ENCODE measurements around the gene LRRC75B.
"Not testable (repeated sequence)": the region's sequence is repeated elsewhere in the genome, so short reads cannot be mapped to it uniquely, and the experiment has no call there.

LRRC75B gene

DNA sequence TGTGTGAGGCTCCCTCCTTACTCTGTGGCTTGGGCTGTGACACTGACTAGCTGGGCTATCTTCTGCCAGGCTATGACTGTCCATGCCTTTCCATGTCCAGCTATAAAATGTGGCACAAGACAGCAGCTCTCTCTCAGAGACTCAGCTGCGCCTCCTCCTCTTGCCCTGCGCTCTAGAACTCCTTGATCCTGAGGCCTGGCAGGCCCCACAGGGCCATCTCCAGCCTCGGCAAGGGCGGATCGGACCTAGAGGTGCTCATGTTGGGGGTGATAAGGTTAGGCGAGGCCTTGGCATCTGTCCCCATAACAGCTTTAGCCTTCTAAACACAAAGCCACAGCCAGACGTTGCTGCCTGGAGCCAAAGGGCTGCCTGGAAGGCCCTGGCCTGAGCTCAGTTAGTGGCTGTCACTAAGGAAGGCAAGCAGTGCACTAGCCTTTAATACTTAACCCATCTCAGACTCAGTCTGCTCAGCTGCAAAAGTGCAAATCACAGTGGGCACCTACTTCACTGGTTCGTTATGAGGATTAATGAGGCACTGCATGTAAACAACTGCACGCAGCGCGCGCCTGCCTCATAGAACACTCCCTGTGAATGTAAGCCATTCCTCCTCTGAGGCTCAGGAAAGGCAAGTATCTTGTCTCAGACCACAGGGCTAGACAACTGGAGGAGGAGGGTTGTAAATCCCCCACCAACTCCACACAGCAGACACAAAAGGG lies 39.1 kb downstream of the LRRC75B start:
- DNase-seq (ENCODE audit: low read depth, low spot score), result no peak

DNA sequence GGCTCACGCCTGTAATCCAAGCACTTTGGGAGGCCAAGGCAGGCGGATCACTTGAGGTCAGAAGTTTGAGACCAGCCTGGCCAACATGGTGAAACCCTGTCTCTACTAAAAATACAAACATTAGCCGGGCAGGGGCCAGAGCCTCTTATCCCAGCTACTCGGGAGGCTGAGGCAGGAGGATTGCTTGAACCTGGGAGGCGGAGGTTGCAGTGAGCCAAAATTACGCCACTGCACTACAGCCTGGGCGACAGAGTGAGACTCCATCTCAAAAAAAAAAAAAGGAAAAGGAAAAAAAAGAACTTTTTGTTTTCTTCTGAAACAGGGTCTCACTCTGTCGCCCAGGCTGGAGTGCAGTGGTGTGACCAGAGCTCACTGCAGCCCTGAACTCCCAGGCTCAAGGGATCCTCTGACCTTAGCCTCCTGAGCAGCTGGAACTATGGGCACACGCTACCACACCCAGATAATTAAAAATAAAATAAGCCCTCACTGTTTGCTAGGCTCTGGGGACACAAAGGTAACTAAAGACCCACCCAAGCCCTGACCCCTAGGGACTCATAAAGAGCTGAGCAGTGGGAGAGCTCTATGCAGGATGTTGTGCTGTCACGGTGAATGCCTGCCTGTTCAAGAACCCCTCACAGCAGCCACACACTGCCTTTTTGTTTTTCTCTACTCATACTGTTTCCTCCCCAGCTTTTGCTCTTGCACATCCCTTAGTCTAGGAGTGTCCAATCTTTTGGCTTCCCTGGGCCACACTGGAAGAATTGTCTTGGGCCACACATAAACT lies 40.2 kb downstream of the LRRC75B start:
- DNase-seq (ENCODE audit: low read depth, low spot score), result not testable (repeated sequence)

DNA sequence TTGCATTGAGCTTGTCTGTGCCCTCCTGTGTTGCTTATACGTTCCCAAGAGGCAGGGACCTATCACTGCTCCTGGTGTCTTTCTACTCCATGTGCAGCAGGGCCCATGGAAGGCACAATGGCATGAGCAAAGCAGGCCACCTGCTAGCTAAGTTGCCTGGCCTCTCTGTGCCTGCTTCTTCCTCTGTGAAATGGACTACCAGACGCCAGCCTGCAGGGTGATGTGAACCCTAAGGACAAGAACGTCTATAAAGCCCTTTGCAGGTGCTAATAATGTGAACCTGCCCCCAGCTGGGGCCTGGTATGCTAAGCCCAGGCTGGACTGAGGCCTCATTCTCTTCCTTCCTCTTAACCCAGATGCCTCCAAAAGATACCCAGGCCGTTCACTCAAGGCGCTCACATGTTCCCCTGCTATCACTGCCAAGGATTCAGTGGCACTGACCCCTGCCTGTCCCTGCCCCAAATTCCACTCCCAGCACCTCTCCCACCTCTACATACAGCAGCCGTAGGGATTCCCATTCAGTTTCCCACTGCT lies 41.9 kb downstream of the LRRC75B start:
- no peak for DNase-seq (ENCODE audit: low read depth, low spot score)

DNA sequence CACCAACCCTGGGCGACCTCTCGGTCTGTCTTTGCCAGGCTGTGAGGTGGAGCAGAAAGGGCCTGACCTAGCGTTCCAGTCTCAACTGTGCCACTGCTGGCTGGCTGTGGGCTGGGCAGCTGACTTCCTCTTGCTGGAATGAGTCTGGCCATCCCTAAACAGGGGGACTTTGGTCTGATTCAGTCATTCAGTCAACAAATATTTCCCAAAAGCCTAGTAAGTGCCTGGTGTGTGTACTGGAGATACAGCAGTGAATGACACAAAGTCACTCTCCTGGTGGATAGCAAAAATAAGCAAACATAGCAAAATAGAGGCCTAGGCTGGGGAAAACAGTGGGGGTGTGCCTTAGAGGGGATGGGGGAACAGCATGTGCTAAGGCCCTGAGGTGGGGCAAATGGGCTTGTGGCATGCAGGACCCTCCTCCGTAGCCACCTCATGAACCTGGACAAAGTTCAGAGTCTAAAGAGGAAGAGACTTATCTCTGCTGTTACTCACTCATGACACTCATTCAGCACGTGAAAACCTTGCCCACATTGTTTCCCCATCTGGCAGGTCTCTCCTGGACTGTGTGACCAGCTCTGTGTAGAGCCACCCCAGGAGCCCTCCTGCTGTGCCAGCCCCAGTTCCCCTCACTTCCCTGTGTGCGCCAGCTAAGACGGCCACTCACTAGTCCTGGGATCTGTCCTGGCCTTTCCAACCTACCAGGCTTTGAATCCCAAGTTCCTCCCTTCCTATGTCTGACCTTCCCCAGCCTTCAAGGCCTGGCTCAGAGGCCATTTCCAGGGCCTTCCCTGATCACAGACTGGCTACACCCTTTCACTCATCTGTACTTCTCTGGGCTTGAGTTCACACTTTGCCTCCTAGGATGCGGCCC lies 42.6 kb downstream of the LRRC75B start:
- DNase-seq (ENCODE audit: low read depth, low spot score), result no peak

DNA sequence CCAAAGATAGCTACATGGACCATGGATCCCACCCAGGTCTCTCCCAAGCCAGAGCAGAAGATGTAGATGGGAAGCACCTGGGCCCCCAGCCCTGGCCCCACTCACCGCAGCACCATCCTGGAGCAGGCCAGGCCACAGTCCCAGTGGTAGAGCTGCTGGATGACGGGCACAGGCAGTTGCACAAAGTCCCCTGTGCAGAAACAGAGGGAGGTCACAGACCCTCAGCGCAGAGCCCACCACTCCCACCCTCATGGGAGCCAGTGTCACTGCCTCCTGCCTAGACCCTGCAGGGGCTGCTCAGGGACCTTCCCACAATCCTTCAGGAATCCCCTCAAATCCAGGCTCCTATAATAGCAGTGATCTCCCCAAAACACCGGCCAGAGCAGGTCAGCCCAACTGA lies 44.1 kb downstream of the LRRC75B start:
- DNase-seq (ENCODE audit: low read depth, low spot score), result no peak

DNA sequence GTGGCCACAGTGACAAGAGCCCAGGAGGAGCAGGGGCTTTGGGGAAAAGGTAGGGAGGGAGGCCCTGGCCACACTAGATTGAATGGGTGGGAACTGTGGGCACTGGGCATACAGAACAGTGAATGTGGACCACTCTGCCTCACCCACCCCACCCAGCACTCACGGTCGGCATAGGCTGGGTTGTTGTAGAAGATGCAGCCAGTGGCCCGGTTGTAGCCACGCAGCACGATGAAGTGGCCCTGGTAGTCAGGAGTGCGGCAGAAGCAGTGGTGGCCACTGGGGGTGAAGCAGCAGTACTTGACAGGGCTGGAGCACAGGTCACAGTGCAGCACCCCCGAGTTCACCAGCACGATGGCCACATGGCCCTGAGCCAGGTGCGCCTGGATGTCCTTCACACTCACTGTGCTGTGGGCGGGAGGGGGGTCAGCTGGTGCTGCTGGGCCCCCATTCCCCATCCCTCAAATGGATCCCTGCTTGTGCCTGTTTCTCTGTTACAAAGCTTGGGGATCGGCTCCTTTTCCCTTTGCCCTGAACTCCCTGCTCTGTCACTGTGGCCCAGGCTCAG lies 49.1 kb downstream of the LRRC75B start:
- no peak for DNase-seq (ENCODE audit: low read depth, low spot score)

DNA sequence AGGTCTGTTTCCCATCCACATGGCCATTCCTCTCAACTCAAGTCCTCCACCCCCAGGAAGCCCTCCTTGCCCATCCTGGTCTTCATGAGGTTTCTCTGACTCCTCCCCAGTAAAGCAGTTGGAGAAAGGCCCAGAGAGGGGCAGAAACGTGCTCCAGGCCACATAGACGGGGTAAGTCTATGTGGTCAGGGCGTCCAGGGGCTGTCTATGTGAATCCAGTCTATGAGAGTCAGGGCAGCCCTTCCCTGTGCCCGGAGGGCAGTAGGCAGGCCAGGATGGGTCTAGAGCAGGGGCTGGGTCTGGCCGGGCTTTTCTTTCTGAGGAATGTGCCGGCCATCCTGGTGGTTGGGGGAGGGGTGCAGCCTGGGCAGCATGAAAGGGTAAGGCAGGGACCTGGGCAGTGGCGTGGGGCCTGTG lies 49.7 kb downstream of the LRRC75B start:
- DNase-seq (ENCODE audit: low read depth, low spot score), result no peak

DNA sequence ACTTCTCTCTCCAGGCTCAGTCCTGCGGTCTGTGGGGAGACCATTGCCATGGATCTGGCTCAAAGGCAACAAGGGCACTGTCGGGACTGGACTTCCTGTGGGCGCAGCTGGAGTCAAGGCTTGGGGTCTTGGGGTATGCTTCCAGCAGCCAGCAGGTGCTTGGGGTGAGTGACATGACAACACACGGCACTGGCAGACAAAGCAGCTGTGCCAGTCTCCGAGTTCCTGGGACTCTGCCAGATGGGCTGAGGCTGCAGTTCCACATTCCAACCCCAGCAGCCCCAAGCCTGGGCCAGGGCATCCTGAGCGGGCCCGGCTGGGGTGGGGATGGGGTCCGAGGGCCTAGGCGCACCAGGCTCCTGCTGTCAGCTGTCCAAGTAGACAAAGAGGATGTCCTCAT lies 50.2 kb downstream of the LRRC75B start:
- DNase-seq (ENCODE audit: low read depth, low spot score), result no peak

DNA sequence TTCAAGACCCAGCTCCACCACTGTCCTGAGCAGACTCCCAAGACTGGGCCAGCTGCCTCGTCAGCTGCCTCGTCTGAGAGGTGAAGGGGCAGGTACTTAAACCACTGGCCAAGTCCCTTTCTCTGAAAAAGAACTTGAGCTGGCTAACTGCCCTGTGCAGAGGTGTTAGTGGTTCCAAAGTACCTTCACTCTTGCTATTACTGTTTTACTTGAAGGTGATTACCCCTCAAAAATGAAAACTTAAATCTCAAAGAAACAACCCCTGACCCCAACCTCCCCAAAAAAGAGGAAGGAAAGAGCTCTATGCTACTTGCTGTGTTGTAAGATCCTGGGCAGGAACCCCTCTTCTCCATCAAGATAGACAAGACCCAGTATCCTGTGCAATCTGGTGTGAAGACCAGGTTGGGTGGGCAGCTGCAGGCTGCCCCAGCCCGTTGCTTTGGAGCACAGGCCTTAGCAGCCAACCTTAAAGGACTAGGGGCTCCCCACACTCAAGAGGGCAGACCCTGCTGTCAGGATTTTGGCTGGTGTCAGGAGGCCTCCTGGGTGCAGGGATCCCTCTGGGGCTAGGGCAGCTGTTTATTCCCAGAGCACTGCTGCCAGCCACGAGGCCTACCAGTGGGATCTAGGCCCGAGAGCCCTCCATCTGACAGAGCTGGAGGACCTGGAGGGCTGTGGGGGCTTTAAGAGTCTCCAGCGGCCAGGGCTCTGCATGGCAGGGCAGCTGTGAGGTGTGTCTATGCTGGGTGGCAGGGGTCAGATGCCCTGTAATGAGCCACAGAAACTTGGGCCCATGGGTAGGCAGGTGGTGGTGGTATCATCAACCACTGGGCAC lies 51.0 kb downstream of the LRRC75B start:
- DNase-seq (ENCODE audit: low read depth, low spot score), result no peak

DNA sequence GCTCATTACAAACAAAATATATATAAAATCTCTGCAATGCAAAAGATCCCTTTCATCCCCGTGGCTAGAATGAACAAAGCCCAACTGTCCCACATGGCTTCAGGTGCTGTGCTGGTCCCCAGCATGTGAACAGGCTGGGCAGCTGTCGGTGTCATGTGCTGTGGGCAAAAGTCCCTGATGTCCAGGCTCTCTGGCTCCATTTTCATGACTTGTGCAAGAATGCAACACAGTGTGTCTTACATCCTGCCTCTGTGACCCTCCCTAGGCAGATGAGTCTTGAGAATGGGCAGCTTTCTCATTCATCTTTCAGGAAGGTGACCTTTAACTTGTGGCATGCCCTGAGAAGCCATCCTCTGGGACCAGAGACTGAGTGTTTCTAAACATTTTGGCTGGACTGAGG lies 52.4 kb downstream of the LRRC75B start:
- DNase-seq (ENCODE audit: low read depth, low spot score), result no peak

DNA sequence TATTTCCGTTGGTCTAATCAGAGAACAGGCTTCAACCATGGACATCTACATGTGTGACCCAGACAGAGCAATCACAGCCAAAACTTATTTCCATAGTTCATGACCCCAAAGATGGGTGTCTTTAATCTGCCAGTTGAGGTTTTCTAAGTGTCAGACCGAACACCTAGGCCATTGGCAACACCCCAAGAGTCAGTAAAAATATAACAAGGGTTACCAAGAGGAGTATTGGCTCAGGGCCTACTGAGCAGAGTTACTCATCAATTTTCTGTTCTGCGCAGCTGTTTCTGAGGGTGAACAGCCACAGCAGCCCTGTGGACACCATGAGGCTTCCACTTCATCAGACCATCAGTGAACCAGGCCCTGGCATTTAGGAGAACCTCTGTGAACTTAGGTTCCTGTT lies 56.8 kb downstream of the LRRC75B start:
- no peak for DNase-seq (ENCODE audit: low read depth, low spot score)
